ENCODE results near the gene ZFAND2A.

- TF ChIP-seq CTCF (IDR thresholded peaks at IDR 0.05; ENCODE audit: low read depth, low read length) (no peak), POLR2A (IDR thresholded peaks at IDR 0.05; ENCODE audit: extremely low read depth, insufficient read length) (no peak), MAX (IDR thresholded peaks at IDR 0.05; ENCODE audit: low read depth, low read length) (no peak)
Measured at GRCh38 chr7:1188720-1189294, 28.8 kb upstream of the ZFAND2A start.
